Neural progenitor cell (in vitro differentiated cells): ENCODE data around the gene ELAPOR1.

Experiments
- EZH2 ChIP-seq: fragments of 200-600 bp; sonication (generic); IDR thresholded peaks from 2 replicates; pipeline ENCODE4 v1.6.1; 2017; ENCODE audit warnings: antibody characterized with exemption, mild to moderate bottlenecking, moderate library complexity
- EZH2phosphoT487 ChIP-seq: fragments of 200-600 bp; sonication (generic); IDR thresholded peaks from 2 replicates; pipeline ENCODE4 v1.6.1; 2017; ENCODE audit warnings: antibody characterized with exemption
- TF ChIP-seq, protein P1 (sequence below): fragments of 200-600 bp; sonication (generic); IDR thresholded peaks from 2 replicates; pipeline ENCODE4 v1.5.1; 2017; ENCODE audit warnings: antibody characterized with exemption, mild to moderate bottlenecking

DNA sequence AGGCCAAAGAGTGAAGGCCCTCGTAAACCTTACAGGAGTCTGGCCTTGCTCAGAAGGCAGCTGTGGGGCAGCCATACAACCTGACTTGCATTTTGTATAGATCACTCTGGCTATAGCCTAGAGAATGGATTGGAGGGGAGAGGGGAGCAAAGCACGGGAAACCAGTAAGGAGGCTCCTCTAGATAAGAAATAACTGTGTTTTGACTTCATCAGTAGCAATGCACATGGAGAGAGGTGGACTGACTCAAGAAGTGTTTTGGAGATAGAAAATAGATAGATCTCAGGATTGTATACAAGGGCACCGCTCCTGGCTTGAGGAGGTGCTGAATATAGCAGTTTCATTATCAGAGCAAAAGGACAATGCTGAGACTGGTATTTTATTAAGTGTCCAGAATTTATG, 26.5 kb downstream of the ELAPOR1 start:
- no peak for TF ChIP-seq EZH2
- TF ChIP-seq, protein P1, sequence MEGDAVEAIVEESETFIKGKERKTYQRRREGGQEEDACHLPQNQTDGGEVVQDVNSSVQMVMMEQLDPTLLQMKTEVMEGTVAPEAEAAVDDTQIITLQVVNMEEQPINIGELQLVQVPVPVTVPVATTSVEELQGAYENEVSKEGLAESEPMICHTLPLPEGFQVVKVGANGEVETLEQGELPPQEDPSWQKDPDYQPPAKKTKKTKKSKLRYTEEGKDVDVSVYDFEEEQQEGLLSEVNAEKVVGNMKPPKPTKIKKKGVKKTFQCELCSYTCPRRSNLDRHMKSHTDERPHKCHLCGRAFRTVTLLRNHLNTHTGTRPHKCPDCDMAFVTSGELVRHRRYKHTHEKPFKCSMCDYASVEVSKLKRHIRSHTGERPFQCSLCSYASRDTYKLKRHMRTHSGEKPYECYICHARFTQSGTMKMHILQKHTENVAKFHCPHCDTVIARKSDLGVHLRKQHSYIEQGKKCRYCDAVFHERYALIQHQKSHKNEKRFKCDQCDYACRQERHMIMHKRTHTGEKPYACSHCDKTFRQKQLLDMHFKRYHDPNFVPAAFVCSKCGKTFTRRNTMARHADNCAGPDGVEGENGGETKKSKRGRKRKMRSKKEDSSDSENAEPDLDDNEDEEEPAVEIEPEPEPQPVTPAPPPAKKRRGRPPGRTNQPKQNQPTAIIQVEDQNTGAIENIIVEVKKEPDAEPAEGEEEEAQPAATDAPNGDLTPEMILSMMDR: no peak
- no peak for TF ChIP-seq EZH2phosphoT487
